NCI-H128 (cell line): ENCODE data around the gene SEMA6B.

Experiments used
- DNase-seq: peaks from one replicate; lab custom pipeline; 2025; ENCODE audit not compliant: unreplicated experiment; lab: John Stamatoyannopoulos, UW

Gene SEMA6B

DNA sequence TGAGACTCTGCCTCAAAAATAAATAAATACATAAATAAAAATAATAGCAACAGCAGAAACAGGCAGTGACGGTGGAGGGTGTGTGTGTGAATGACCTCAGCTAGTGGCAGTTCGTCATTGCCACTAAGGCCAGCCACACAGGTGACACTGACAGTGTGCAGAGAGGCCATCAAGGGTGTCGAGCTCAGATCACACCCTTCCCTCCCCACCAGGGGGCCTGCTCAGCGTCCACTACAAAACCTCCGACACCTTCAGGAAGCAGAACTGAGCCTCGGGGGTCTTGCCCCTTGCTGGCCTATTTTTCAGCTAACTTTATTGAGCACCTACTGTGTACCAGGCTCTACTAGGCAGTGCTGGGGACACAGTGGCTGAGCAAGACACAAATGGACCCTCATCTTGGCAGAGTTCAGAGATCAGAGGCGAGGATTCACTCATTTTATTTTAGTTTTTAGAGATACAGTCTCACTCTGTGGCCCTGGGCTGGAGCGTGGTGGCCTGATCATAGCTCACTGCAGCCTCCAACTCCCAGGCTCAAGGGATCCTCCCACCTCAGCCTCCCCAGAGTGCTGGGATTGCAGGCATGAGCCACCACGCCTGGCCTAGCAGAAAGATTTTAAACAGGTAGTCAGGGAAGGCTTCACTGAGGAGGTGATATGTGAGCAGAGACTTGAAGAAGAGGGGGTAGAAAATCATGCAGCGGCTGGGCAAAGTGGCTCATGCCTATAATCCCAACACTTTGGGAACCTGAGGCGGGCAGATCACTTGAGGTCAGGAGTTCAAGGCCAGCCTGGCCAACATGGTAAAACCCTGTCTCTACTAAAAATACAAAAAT lies 30.3 kb upstream of the SEMA6B start:
- DNase-seq: no peak

DNA sequence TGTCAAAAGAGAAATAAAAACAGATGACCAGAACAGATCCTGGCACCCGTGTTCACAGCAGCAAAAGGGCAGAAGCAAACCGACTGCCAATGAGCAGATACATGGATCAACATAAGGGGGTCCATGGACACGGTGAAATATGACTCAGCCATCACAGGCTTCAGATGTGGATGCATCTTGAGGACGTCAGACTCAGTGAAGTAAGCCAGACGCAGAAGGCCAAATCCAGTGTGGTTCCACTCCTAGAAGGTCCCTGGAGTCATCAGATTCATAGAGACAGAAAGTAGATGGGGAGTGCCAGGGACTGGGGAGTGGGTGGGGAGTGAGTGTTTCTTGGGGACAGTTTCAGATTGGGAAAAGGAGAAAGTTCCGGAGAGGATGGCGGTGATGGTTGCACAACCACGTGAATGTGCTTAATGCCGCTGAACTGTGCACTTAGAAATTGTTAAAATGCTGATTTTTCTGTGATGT lies 28.8 kb upstream of the SEMA6B start:
- no peak for DNase-seq

DNA sequence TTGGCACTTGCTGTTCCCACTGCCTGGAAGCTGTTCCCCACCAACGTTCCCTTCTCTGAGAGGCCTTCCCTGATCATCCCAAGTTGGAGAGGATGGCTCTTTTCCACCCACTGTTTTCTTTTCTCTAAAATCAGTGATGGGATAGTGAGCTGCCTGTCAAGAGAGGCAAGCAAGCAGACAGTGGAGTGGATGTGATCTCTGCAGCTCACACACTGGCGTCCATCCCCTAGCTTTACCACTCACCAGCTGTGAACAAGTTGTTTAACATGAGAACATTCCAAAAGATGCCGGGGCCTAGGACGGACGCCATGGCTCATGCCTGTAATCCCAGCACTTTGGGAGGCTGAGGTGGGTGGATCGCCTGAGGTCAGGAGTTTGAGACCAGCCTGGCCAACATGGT lies 28.0 kb upstream of the SEMA6B start:
- no peak for DNase-seq

DNA sequence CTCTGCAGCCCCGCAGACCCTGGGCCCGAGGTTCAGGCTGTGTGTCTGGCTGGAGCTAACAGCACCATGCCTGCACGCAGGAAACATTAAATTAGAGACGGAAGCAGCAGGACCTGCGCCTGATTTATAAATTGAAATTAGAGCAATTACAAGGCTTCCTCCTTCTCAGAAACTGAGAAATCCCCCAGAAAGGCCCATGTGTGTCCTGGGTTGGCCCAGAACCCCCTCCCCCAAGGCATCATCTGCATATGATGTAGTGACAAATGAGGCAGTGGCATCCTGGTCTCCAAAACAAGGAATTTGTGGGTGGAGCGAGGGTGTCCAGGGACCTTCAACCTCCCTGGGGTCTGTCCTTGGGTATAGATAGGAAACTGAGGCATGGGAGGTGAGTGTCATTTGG lies 27.2 kb upstream of the SEMA6B start:
- DNase-seq: no peak

DNA sequence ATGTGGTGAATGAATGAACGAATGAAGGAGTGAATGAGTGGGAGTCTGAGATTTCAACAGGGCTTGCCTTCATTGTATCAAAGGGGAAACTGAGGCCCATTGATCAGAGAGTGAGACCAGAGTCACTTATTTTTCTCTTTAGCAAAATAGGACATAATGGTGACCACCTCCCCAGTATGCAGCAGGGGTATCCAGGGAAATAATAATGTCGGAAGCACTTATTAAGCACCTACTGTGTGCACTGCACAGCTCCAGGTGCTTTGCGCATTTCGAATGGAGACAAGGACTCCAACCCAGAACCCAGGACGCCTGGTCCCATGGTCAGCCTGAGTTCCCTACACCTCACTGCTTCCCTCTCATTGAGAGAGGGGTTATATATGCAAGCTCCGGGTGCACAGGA lies 26.8 kb upstream of the SEMA6B start:
- DNase-seq: no peak

DNA sequence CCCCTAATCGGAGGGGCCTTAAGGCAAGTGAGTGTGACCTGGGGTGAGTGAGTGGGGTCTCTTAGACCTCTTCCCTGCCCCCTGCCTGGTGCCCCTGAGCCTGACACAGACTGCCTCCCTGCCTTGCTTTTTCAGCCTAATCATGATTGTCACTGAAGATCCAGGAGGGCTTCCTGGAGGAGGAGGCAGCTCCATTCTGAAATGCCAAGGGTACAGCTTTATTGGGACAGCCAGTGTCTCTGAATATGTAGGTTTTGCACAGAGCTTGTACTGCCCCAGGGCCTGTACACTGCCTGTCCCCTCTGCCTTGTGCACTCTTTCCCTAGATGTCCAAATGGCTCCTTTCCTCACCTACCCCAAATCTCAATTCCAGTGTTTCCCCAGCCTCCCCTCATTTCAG lies 26.1 kb upstream of the SEMA6B start:
- no peak for DNase-seq

DNA sequence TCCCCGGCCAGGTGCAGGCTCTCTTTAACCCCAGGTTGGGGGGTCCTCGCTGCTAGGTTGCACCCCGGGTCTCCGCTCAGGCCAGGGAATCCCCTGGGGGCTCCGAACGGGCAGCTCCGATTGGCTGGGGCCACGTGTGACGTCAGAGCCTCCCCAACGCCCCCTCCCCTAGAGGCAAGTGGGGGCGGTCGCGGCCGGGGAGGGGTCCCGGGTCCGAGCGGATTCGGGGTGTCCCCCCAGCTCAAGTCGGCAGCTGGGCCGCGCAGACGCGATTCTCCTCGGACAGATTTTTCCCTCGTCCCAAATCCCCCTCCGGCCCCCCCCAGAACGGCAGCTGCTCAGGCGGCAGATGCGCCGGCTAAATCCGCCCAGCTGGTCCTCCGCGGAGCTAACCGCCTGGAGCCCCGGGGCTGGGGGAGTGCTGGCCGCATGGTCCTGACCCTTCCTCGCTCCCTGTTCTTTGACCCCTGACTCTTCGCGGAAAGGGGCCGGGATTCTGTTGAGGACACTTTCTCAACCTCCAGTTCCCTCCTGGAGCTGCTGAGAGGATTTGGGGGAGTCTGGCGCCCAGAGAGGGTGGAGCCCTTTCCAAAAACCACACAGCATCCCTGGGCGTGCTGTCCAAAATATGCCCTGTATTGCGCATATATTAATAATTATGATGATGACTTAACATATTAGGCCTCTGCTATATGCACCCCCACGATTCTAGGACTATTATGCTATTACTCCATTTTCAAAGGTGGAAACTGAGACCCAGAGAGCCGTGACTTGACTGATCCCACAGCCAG lies 25.4 kb upstream of the SEMA6B start:
- no peak for DNase-seq

DNA sequence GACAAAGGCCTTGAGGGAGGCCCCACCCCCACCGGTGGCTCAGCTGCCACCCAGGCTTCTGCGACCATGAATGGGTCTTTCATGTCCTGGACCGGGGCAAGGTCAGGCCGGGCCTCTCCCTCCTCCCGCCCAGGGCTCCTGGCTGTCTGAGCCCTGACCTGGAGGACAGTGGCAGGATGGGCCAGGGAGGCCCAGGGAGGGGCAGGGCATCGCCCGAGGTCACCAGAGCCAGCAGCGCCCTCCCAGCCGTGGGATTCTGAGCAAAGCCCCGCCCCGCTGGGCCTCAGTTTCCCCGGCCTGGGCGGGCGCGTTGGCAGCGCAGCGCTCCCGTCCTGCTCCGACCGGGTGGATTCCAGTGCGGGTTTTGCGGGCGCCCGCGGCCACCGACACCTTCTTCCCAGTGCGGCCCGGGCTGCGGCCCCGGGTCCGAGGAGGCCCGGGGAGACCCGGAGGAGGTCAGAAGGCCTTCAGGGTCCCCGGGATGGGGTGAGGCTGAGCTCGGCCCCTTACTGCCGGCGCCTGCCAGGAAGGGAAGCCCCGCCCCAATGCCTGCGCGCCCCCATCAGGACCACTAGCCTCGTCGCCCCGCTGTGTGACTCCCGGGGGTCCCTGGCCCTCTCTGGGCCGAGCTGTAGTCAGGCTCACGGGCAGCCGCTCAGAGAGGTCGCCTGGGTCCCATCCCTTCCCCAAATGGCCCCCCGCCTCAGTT lies 24.6 kb upstream of the SEMA6B start:
- DNase-seq: no peak

DNA sequence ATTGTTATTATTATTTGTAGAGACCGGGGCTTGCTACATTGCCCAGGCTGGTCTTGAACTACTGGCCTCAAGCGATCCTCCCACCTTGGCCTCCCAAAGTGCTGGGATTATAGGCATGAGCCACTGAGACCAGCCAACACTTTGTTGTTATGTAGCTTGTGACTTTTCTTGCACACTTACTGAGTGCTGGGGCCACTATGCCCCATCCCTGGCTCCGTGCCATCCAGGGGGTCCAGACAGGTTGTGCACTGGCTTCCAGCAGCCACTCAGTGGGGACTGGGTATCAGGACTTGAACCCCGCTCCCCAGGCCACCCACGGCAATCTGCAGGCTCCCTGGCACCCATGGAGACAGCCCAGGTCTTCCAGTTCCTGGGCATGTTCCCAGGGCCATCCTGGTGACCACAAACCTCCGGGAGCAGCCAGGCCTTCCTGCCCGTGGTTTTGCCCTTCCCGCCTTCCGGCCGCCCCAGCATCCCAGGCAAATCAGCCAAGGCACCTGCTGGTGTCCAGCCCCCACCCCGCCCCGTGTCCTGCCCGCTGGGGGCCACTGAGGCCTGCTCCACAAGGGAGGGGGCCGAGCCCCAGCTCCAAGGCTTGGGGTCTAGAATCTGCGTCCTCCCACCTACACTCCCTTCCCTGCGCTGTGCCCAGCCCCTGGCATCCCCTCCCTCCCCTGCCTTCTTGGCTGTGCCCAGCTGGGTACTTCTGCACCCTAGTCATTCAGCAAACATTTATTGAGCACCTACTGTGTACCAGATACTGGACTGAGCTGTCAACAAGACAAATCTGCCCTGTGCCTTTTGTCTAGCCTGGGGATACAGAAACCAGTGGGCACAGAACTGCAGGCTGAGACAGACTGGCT lies 23.7 kb upstream of the SEMA6B start:
- no peak for DNase-seq

DNA sequence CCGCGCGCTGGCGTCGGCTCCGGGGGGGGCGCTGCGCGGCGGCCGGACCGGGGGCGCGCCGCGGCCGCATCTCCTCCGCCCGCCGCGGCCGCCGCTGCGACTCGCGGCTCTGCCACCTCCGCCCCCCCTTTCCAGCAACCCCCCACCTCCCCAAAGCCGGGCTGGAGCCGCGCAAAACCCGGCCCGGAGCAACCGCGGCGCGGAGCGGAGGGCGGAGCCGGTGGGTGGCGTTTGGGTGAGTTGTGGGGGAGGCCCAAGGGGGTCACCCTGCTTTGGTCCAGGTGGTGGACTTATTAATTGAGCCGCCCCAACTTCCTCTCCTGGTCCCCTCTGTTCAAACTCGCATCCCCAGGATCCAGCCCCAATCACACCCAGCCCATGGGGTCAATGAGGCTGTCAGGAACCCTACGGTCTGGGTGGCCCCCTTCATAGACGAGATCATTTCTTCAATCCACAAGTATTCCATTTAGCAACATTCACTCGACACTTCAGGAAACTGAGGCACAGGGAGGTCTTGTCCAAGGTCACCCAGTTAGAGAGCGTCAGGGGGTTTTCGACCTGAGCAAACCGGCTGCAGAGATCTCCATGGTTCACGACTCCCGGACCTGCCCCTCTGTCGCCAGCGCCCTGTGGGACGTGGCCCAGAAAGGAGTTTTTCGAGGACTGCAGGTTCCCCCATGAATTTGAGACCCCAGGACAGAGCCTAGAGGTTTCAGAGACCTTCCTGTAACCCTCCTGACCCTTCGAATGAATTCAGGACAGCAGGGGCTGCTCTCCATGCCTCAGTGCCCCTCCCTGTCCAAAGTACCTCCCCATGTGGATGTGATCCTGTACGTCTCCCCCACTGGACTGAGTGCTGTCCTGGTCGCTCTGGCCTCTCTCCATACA lies 22.4 kb upstream of the SEMA6B start:
- peak; percentile 19 for DNase-seq

DNA sequence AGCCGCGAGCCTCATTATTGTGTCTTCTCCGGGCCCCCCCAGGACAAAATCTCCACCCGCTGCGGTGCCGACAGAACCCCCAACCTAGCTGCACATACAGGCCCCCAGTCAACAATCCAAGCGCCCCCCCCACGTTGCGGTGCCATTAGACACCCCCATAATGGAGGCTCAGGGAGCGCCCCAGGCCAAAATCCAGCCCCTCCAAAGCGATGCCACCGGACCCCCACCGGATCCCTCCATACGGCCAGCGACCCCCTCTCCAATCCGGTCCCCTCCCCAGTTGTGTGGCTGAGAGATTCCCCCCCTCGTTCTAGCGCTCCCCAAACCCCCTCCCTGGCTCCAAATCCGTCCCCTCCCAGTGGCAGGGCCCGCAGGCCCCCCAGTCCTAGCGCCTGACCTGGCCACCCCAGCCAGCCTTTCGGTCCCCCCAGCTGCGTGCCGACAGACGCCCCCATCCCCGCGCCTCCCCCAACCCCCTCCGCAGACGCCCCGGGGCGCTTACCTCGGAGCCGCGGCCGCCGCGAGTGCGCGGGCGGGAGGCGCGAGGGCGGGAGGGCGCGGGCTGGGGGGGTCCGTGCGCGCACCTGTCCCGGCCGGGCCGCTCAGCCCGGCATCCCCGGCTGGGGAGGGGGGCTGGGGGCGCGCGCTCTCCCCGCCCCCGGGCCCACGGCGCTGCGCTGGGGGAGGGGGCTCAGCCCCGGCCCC lies 21.6 kb upstream of the SEMA6B start:
- no peak for DNase-seq

DNA sequence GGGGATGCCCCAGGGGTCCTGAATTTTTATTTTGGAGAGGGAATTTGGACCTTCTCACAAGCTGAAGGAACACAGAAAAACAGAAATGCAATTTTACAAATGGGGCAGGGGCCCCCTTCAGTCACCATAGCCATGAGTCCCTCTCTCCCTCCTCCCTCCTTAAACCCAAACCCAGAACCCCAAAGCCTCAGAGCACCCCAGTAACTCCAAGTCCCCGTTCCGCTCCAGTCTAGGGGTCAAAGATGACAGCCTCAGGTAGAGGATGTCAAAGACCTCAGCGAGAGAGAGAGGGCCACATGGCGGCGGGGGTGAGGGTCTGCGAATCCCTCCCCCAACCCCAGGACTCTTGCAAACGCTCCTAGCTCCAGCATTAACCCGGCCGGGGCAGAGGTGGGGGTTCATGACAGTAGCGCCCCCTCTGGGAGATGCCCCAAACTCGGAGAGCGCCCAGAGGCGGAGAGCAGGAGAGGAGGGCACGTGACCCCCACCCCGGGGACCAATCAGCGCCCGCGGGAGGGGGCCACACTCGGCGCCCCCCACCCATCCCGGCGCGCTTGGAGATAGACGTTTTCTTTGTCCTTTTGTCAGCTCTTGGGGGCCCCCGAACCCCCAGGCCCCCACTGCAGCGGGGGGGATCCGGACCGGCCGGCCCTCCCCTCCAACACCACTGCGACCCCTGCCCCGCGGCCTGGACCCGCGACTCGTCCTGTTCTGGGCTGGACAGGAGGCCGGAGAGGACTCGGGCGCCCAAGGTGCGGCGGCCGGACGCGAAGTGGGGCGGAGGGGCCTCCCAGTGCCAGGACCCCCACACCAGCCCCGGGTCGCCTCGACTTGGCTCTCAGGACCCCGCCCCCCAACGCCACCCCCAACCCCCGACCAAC lies 20.8 kb upstream of the SEMA6B start:
- no peak for DNase-seq

DNA sequence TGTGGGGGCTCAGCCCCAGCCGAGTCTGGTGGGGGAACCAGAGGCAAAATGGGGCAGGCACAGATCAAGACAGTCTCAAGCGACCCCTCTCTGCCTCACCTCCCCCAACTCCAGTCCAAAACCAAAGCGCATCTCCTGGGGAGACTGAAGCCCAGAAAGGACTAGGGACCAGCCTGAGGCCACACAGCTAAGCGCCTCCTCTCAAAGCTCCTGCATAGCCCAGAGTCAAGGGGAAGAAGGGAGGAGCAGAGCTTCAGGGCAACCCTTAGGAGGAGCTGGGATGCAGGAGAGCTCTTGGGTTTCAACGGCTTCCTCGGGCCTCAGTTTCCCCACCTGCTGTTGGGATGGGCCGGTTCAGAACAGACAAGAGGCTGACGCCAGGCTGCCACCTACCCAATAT lies 19.9 kb upstream of the SEMA6B start:
- DNase-seq: no peak

DNA sequence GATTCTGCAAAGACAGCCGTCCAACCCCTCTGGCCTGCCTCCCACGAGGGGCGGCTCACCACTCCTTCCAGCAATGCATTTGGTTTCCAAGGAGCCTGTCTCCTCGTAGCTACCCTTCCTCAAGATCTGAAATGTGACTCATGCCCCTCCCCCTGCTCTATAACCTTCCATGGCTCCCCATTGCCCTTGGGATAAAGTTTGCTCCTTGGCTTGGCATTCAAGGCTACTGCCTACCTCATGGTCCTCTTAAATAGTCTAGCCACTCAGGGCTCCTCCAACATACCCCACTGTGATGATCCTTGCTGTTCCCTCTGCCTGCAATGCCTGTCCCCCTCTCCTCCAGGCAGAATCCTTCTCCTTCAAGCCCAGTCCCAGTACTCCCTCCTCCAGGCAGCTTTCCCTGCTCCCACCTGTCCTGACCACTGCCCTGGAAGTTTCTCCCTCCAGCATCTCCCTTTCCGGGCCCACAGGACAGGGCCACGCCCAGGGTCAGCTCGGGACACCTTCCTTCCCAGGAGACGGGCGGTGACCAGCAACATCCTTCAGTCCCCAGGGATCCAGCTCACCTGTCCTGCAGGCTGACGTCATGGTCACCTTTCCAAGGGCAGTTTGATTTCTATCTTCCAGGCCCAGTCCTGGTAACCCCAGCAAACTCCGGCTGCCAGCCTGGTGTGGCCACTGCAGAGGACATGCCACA lies 19.2 kb upstream of the SEMA6B start:
- DNase-seq: no peak

DNA sequence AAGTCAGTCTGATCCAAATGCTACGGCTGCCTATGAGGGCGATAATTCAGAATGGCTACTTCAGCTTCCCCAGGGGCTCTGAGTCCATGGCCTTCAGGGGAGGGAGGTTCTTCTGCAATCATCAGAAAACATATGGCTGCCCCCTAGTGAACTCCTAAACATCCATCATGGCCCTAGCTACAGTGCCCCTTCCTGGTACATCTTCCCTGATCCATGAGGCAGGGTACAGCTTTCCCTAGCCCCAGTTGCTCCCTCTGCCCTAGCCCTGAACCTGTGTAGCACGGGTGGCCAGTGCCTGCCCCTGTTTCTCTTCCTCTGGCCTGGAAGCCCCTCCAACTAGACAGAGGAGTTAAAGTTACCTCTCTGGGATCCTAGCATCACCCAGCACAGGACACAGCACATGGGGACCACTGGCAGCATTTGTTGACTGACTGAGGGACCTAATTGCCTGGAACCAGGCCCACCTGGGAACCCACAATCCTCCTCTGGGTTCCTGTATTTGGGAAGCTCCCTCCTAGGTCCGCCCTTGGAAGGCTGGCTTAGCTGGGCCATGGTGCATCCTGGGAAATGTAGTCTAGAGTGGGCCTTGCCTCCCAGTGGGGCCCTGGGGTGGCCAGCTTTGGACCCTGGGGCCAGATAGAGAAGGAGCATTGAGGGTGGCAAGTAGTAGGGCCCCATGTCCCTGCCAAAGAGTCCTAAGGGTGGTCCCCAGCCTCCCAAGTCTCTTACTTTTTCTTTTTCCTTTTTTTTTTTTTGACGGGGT lies 17.7 kb upstream of the SEMA6B start:
- no peak for DNase-seq

DNA sequence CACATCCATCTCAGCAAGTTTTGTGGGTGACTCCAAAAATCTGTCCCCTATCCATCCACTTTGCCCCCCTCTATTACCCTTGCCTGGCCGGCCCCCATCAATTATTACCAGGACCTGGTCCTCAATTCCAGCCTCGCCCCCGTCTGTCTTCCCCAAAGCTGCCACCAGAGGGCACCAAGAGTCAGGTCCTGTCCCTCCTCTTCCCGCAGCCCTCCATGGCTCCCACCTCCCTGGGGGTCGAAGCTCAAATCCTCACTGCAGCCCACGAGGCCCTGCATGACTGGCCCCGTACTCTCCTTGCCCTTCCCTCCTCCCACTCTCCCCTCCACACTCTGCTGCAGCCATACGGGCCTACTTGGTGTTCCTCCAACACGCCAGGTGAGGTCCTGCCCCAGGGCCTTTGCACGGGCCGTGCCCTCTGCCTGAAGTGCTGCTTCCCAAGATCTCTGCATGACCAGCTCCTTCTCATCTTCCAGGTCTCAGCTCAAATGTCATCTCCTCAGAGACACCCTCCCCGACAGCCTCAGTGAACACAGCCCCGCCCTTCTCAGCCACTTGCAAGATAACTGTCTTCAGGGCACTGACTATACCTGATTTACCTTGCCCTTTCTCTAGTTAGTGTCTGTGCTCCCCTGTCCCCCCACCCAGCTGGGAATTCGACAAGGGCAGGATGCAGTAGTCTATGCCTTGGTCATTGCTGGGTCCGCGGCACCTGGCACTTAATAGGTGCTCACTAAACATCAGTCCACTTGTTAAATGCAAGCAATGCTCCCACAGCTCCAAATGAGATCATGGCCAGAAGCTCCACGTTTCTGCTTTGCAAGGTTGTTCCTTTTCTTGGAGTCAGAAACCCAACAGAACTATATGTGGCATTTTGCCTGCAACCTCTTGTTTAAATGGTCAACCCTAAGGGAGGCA lies 16.8 kb upstream of the SEMA6B start:
- no peak for DNase-seq
